ENCODE data around the gene NCOR2.

DNA sequence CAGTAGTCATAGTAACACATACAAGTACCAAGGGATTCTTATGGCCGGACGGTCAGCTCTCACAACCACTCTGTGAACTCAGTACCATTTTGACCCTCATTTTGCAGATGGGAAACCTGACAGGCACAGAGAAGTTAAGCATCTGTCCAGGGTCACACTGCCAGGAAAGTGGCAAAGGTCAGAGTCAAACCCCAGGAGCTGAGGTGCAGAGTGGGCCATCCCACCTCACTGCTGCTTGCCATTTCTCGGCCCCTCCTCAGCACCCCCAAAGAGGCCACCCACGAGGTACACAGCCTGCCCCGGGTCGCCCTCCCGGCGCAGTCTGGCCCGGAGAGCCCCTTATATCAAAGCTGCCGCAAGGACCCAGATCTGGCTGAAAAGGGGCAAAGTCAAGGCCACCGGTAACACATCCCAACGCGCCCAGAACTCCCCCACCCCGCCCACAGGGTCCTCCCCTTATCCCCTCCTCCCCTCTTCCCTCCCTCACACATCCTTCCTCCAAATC is 1.7 kb downstream of the NCOR2 start:
- TF ChIP-seq, protein P1, sequence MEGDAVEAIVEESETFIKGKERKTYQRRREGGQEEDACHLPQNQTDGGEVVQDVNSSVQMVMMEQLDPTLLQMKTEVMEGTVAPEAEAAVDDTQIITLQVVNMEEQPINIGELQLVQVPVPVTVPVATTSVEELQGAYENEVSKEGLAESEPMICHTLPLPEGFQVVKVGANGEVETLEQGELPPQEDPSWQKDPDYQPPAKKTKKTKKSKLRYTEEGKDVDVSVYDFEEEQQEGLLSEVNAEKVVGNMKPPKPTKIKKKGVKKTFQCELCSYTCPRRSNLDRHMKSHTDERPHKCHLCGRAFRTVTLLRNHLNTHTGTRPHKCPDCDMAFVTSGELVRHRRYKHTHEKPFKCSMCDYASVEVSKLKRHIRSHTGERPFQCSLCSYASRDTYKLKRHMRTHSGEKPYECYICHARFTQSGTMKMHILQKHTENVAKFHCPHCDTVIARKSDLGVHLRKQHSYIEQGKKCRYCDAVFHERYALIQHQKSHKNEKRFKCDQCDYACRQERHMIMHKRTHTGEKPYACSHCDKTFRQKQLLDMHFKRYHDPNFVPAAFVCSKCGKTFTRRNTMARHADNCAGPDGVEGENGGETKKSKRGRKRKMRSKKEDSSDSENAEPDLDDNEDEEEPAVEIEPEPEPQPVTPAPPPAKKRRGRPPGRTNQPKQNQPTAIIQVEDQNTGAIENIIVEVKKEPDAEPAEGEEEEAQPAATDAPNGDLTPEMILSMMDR (IDR thresholded peaks at IDR 0.05; ENCODE audit: low read depth, low read length), result no peak
- no peak for TF ChIP-seq POLR2A (IDR thresholded peaks at IDR 0.05; ENCODE audit: extremely low read depth, insufficient read length)
- no peak for TF ChIP-seq MYC (IDR thresholded peaks at IDR 0.05; ENCODE audit: low read depth, low read length)
- TF ChIP-seq, protein P2, sequence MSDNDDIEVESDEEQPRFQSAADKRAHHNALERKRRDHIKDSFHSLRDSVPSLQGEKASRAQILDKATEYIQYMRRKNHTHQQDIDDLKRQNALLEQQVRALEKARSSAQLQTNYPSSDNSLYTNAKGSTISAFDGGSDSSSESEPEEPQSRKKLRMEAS (IDR thresholded peaks at IDR 0.05; ENCODE audit: low read depth, low read length), result no peak

Data from NB4 (cell line).